ENCODE measurements around the gene CFD.

CFD gene

GRCh38 chr19:881385-882071 is 22.1 kb downstream of the CFD start:
- Histone ChIP-seq H4K20me1 (ENCODE audit: insufficient read depth, low read length, poor library complexity, severe bottlenecking) (no peaks in the 10 kb centered on the region), H3K79me2 (ENCODE audit: insufficient read depth, low read length) (no peaks in the 10 kb centered on the region), H3K9me2 (replicated peaks; ENCODE audit: low read depth, low read length) (no peaks in the 10 kb centered on the region), H3K9me3 (ENCODE audit: insufficient read depth, low read depth, low read length) (no peaks in the 10 kb centered on the region), H3K27me3 (ENCODE audit: insufficient read depth, low read length, poor library complexity, severe bottlenecking) (no peaks in the 10 kb centered on the region), H3K4me2 (ENCODE audit: low read depth, low read length, poor library complexity, severe bottlenecking) (no peak overlapping the region), H3F3A (ENCODE audit: low read depth) (no peaks in the 10 kb centered on the region), H3K9ac (ENCODE audit: low read depth, low read length, poor library complexity, severe bottlenecking) (no peak overlapping the region), H2AFZ (ENCODE audit: low read length) (no peak overlapping the region), H3K4me1 (ENCODE audit: insufficient read depth, low read length, poor library complexity, severe bottlenecking) (no peaks in the 10 kb centered on the region), H3K4me3 (ENCODE audit: low read length, poor library complexity, severe bottlenecking) (no peak overlapping the region), H3K36me3 (ENCODE audit: insufficient read depth, low read length) (no peaks in the 10 kb centered on the region; the same call in 1 of the 2 replicates)
- no peak for TF ChIP-seq EZH2phosphoT487 (IDR thresholded peaks at IDR 0.05; ENCODE audit: borderline replicate concordance)
- no peak for TF ChIP-seq CTCF (conservative IDR thresholded peaks at IDR 0.05; ENCODE audit: low read length)

GRCh38 chr19:882871-883497 is 23.5 kb downstream of the CFD start:
- TF ChIP-seq CTCF (conservative IDR thresholded peaks at IDR 0.05; ENCODE audit: low read length): no peak
- no peak for TF ChIP-seq EZH2phosphoT487 (IDR thresholded peaks at IDR 0.05; ENCODE audit: borderline replicate concordance)
- Histone ChIP-seq H3F3A (ENCODE audit: low read depth) (no peaks in the 10 kb centered on the region), H3K9me3 (ENCODE audit: insufficient read depth, low read depth, low read length) (no peaks in the 10 kb centered on the region), H3K9ac (ENCODE audit: low read depth, low read length, poor library complexity, severe bottlenecking) (no peak overlapping the region), H3K4me1 (ENCODE audit: insufficient read depth, low read length, poor library complexity, severe bottlenecking) (no peaks in the 10 kb centered on the region), H3K79me2 (ENCODE audit: insufficient read depth, low read length) (no peaks in the 10 kb centered on the region), H3K4me2 (ENCODE audit: low read depth, low read length, poor library complexity, severe bottlenecking) (no peak overlapping the region), H3K9me2 (replicated peaks; ENCODE audit: low read depth, low read length) (no peaks in the 10 kb centered on the region), H3K27me3 (ENCODE audit: insufficient read depth, low read length, poor library complexity, severe bottlenecking) (no peaks in the 10 kb centered on the region), H3K36me3 (ENCODE audit: insufficient read depth, low read length) (no peaks in the 10 kb centered on the region; the same call in 1 of the 2 replicates), H4K20me1 (ENCODE audit: insufficient read depth, low read length, poor library complexity, severe bottlenecking) (no peaks in the 10 kb centered on the region), H3K4me3 (ENCODE audit: low read length, poor library complexity, severe bottlenecking) (no peak overlapping the region), H2AFZ (ENCODE audit: low read length) (no peak overlapping the region)

- no peak overlapping the region for H3K4me3 ChIP-seq (ENCODE audit: low read length, poor library complexity, severe bottlenecking)
- H2AFZ ChIP-seq (ENCODE audit: low read length): no peak overlapping the region
- H3K9ac ChIP-seq (ENCODE audit: low read depth, low read length, poor library complexity, severe bottlenecking): no peak overlapping the region
- no peaks in the 10 kb centered on the region for H3K9me2 ChIP-seq (replicated peaks; ENCODE audit: low read depth, low read length)
- no peak for TF ChIP-seq EZH2phosphoT487 (IDR thresholded peaks at IDR 0.05; ENCODE audit: borderline replicate concordance)
- no peak for TF ChIP-seq CTCF (conservative IDR thresholded peaks at IDR 0.05; ENCODE audit: low read length)
- no peaks in the 10 kb centered on the region for H3F3A ChIP-seq (ENCODE audit: low read depth)
- no peaks in the 10 kb centered on the region for H3K79me2 ChIP-seq (ENCODE audit: insufficient read depth, low read length)
- H3K4me1 ChIP-seq (ENCODE audit: insufficient read depth, low read length, poor library complexity, severe bottlenecking): no peaks in the 10 kb centered on the region
- no peaks in the 10 kb centered on the region for H4K20me1 ChIP-seq (ENCODE audit: insufficient read depth, low read length, poor library complexity, severe bottlenecking)
- no peaks in the 10 kb centered on the region for H3K27me3 ChIP-seq (ENCODE audit: insufficient read depth, low read length, poor library complexity, severe bottlenecking)
- H3K36me3 ChIP-seq (ENCODE audit: insufficient read depth, low read length): peaks cover 2% of the 10 kb centered on the region; the same call in 1 of the 2 replicates
- H3K9me3 ChIP-seq (ENCODE audit: insufficient read depth, low read depth, low read length): no peaks in the 10 kb centered on the region
- H3K4me2 ChIP-seq (ENCODE audit: low read depth, low read length, poor library complexity, severe bottlenecking): no peak overlapping the region
Observed at GRCh38 chr19:883661-884211, 24.3 kb downstream of the CFD start.
